COR-L47 (cell line): ENCODE results near the gene CARD11.

ENCODE experiments used
- DNase-seq: peaks from one replicate; lab custom pipeline; 2025; lab: John Stamatoyannopoulos, UW

Gene CARD11

GRCh38 chr7:3020416-3020815, 23.3 kb downstream of the CARD11 start:
- DNase-seq, result no peak

GRCh38 chr7:3019801-3020200, 23.9 kb downstream of the CARD11 start:
- no peak for DNase-seq

DNA sequence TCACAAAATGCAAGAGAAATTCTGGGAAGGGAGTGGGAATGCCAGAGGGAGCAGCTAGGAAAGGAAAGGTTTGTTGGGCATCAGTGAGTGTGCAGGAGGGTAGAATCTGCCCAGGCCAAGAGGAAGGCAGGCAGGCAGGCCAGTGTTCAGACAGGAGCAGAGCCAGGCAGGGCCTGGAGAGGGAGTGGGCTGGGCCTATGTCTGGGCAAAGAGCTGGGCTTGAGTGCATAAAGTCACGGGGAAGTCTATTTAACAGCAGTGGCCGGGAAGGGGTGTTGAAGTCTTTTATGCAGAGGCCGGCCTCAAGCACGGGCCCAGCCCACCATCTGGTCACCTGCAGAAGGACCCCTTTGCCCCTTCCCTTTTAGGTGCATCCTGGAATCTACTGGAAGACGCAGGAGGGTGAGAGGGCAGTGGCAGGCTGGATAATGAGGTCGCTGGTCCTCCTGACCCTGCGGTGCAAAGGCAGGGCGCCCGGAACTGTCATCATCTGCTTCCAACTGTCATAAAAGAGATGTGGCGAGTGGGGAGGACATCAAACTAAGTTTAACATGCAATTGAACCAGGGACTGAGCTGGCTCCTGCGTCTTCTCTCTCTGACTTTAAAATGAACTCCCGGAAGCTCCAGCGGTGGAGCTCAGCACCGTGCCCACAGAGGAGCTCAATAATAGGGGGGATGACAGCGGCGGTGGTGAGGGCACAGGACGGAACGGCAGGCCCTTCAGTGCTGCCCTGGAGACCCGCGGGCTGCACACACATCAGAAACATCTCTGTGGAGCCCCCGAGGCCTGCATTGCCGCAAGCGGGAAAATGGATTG, 29.5 kb downstream of the CARD11 start:
- no peak for DNase-seq

GRCh38 chr7:3011211-3011852, 32.3 kb downstream of the CARD11 start:
- no peak for DNase-seq

DNA sequence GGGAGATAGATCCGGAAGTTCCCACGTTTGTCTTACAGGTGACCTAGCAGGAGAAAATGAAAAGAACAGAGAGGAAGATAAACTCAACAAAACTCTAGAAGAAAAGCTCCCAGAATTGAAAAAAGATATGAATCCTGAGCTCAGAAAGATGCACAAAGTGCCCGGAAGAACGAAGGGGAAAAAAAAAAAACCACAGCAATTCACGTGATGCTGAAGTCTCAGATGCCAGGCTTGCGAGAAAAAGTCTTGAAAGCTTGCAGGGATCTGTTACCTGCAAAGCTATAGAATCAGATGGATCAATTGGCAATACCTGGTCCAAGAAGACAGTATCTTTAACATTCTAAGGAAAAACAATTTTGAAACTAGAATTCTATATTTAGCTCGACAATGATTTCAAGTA, 33.5 kb downstream of the CARD11 start:
- no peak for DNase-seq

GRCh38 chr7:3009086-3009485, 34.6 kb downstream of the CARD11 start:
- DNase-seq, result no peak

DNA sequence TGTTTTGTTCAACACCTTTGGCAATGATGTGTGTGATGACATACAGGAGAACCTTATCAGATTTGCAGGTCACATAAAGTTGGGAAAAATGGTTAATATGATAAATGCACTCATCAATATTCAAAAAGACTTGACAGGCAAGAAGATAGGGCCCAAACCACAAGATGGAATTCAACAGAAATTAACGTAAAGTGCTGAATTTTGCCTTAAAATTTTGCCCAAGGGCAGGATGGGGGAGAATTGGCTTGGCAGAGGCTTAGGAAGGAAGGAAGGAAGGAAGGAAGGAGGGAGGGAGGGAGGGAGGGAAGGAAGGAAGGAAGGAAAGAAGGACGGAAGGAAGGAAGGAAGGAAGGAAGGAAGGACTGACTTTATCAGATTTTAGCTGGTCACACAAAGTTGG, 35.3 kb downstream of the CARD11 start:
- DNase-seq, result no peak

GRCh38 chr7:3007696-3008095, 36.0 kb downstream of the CARD11 start:
- DNase-seq, result no peak

- no peak for DNase-seq
These were observed 38.4 kb downstream of the CARD11 start for GRCh38 chr7:3005257-3005656.

GRCh38 chr7:3003936-3004335, 39.7 kb downstream of the CARD11 start:
- no peak for DNase-seq

- no peak for DNase-seq
These were observed 41.0 kb downstream of the CARD11 start for GRCh38 chr7:3002631-3003030.

DNA sequence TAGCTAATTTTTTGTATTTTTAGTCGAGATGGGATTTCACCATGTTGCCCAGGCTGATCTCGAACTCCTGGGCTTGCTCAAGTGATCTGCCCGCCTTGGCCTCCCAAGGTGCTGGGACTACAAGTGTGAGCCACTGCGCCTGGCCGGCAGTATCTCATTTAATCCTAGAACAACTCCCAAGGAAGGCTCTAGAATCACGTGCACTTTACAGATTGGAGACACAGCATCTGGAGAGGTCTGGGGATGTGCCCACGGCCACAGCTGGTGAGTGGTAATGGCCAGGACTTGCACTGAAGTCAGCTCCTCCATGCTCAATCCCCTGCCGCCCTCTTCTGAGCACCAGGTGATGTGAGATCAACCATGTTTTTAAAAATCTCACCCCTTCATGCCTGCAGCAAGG, 43.1 kb downstream of the CARD11 start:
- no peak for DNase-seq

- no peak for DNase-seq
These were observed 44.6 kb downstream of the CARD11 start for GRCh38 chr7:2999078-2999500.

- no peak for DNase-seq
These were observed 46.7 kb downstream of the CARD11 start for GRCh38 chr7:2997014-2997413.

DNA sequence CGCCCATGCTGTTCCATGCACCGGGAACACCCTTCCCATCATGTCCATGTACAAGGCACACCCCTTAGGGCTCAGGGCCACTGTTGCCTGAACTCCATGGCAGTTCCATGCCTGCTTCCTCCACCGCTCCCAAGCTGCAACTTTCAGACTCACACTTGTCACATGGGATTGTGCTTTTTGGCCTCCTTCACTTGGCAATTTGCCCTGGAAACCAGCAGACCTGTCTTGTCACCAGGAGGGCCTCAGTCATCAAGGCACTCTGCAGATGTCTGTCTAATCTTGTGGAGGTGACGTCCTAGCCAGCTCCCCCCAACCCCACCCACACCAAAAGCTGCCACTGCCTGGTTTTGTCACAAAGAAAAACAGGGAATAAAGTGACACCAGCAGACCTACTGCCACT, 47.5 kb downstream of the CARD11 start:
- no peak for DNase-seq

- DNase-seq, result no peak
These were observed 49.8 kb downstream of the CARD11 start for GRCh38 chr7:2993868-2994267.

- DNase-seq, result no peak
These were observed 50.3 kb downstream of the CARD11 start for GRCh38 chr7:2993396-2993795.

- DNase-seq, result no peak
These were observed 52.7 kb downstream of the CARD11 start for GRCh38 chr7:2990949-2991470.

GRCh38 chr7:2986561-2986960, 57.1 kb downstream of the CARD11 start:
- DNase-seq, result no peak

- DNase-seq, result no peak
These were observed 57.8 kb downstream of the CARD11 start for GRCh38 chr7:2985866-2986265.

DNA sequence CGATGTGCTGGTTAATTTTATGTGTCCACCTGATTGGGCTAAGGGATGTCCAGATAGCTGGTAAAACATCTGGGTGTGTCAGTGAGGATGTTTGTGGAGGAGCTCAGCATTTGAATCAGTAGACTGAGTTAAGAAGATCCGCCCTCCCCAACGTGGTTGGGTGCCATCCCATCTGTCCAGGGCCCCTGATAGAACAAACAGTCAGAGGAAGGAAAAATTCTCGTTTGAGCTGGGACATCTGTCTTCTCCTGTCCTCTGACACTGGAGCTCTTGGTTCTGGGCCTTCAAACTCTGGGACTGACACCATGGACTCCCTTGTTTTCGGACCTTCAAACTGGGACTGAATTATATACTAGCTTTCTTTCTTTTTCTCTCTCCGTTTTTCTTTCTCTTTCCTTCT, 59.6 kb downstream of the CARD11 start:
- DNase-seq, result no peak

GRCh38 chr7:2983586-2983985, 60.1 kb downstream of the CARD11 start:
- peak; percentile 22 for DNase-seq

GRCh38 chr7:2982831-2983230, 60.8 kb downstream of the CARD11 start:
- DNase-seq, result no peak
